ENCODE data around the gene ADARB1.

The ADARB1 gene

GRCh38 chr21:45141507-45141906 lies 67.1 kb downstream of the ADARB1 start:
- H3K4me1 ChIP-seq (ENCODE audit: control insufficient read depth, insufficient read depth, low read length), result no peaks in the 10 kb centered on the region
- H3K36me3 ChIP-seq (ENCODE audit: control insufficient read depth in 2 of 2, insufficient read depth in 1 of 2, low read length in 2 of 2), result no peaks in the 10 kb centered on the region
- no peaks in the 10 kb centered on the region for H3K9me3 ChIP-seq (ENCODE audit: control insufficient read depth, insufficient read depth, low read depth, low read length)
- POLR2A ChIA-PET, result interaction anchor here (1.0 kb wide), 1 partner anchor 146 kb away, joined by 4 read pairs; the partner anchor contains the start of gene POFUT2
- CTCF ChIA-PET, result interaction anchor here (0.6 to 8.0 kb wide), 28 partner anchors 12 to 679 kb away, joined by 3 to 333 read pairs (median 6); partner anchors contain the start of gene SLX9
- no peak overlapping the region for H3K4me3 ChIP-seq (ENCODE audit: low read depth, low read length)
- H3K27ac ChIP-seq (ENCODE audit: extremely low read depth, low read depth, low read length), result no peak overlapping the region
- no peak for TF ChIP-seq ZNF2 (tag by site-specific recombination; IDR thresholded peaks at IDR 0.05)
- 0 out of 2 replicates have a peak, but pooled peaks have one; percentile 11 for TF ChIP-seq SCRT2 (tag by site-specific recombination; IDR thresholded peaks at IDR 0.05)

DNA sequence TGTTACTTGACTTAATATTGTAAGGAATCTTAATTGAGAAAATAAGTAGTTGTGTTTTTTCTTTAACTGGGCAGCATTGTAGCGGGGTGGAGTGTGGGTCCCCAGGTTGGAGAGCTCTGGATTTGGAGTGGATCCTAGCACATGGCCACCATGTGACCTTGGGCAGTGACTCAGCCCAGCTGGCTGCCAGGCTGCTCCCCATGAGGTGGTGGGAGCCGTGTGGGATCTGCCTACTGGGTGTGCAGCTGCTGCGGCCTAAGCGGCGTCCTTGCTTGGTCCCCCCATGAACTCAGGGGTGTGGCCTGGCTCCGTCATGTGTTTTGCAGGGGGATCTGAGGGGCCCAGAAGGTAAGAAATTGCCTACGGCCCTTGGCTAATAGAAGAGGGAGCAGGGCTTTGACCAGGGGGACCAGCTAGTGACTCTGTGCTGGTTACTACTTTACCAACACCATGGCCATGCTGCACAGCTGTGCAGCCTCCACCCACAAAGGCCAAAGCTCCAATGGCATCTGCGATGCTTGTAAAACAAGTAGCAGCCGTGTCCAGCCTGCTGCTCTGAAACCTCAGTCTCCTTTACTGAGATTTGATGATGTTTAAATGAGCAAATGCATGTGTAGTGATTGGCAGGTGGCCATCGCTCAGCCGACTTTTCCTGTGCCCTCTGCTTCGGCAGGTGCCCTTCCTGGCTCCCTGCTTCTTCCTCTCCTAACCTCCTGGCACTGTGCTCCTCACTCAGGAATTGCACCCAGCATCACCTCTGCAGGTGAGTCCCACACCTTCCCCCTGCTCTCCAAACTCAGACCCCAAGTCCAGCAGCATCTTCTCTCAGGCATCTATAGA lies 68.3 kb downstream of the ADARB1 start:
- Histone ChIP-seq H3K27ac (ENCODE audit: extremely low read depth, low read depth, low read length) (no peak overlapping the region), H3K4me1 (ENCODE audit: control insufficient read depth, insufficient read depth, low read length) (no peaks in the 10 kb centered on the region), H3K4me3 (ENCODE audit: low read depth, low read length) (no peak overlapping the region), H3K9me3 (ENCODE audit: control insufficient read depth, insufficient read depth, low read depth, low read length) (no peaks in the 10 kb centered on the region), H3K36me3 (ENCODE audit: control insufficient read depth in 2 of 2, insufficient read depth in 1 of 2, low read length in 2 of 2) (no peaks in the 10 kb centered on the region)
- CTCF ChIA-PET, result interaction anchor here (0.9 to 8.0 kb wide), 8 partner anchors 14 to 298 kb away, joined by 3 to 333 read pairs (median 22); partner anchors contain the start of gene SLX9
- POLR2A ChIA-PET, result interaction anchor here (1.0 kb wide), 1 partner anchor 145 kb away, joined by 4 read pairs; the partner anchor contains the start of gene POFUT2
- TF ChIP-seq ZFHX2 (tag by site-specific recombination; conservative IDR thresholded peaks at IDR 0.05), result peak; percentile 20; the same call in 1 of the 2 replicates
- TF ChIP-seq ZNF830 (tag by site-specific recombination; IDR thresholded peaks at IDR 0.05; ENCODE audit: low read depth), result no peak
- TF ChIP-seq PRDM4 (tag by site-specific recombination; IDR thresholded peaks at IDR 0.05), result no peak
- peak; percentile 27; the same call in 1 of the 2 replicates for TF ChIP-seq GLIS2 (tag by site-specific recombination; IDR thresholded peaks at IDR 0.05)
- peak; percentile 60 for TF ChIP-seq ZIC2 (tag by site-specific recombination; IDR thresholded peaks at IDR 0.05)
- peak; percentile 84 for TF ChIP-seq GLIS1 (tag by site-specific recombination; IDR thresholded peaks at IDR 0.05)
- TF ChIP-seq ZBTB17 (tag by site-specific recombination; IDR thresholded peaks at IDR 0.05), result no peak
- no peak for TF ChIP-seq ZNF76 (tag by site-specific recombination; IDR thresholded peaks at IDR 0.05; ENCODE audit: borderline replicate concordance, low read depth)

DNA sequence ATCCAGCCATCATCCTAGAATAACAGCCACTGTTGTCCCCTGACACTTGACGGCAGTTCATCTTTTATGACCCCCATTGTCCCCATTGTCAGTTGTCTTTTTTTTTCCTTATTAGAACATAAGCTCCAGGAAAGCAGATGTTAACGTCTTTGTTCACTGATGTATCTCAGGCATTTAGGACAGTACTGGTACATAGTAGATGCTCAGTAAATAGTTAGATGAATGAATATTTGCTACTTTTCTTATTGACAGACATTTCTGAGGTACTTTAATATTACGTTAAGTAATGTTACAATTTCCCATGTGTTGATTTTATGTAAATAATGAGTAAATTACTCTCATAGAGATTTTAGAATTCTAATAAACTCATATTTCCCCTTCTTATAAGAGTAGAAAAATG lies 69.5 kb downstream of the ADARB1 start:
- TF ChIP-seq, protein P1, sequence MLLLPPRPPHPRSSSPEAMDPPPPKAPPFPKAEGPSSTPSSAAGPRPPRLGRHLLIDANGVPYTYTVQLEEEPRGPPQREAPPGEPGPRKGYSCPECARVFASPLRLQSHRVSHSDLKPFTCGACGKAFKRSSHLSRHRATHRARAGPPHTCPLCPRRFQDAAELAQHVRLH (tag by site-specific recombination; IDR thresholded peaks at IDR 0.05), result no peak
- no peak for TF ChIP-seq KLF9 (tag by site-specific recombination; IDR thresholded peaks at IDR 0.05; ENCODE audit: low read depth)
- TF ChIP-seq ZNF664 (tag by site-specific recombination; IDR thresholded peaks at IDR 0.05), result peak; percentile 92
- no peak for TF ChIP-seq ZNF529 (tag by site-specific recombination; IDR thresholded peaks at IDR 0.05; ENCODE audit: insufficient replicate concordance)
- TF ChIP-seq ZSCAN30 (tag by site-specific recombination; IDR thresholded peaks at IDR 0.05), result no peak
- TF ChIP-seq ZNF214 (tag by site-specific recombination; IDR thresholded peaks at IDR 0.05; ENCODE audit: borderline replicate concordance), result no peak
- no peak overlapping the region for H3K27ac ChIP-seq (ENCODE audit: extremely low read depth, low read depth, low read length)
- H3K36me3 ChIP-seq (ENCODE audit: control insufficient read depth in 2 of 2, insufficient read depth in 1 of 2, low read length in 2 of 2), result no peaks in the 10 kb centered on the region
- no peaks in the 10 kb centered on the region for H3K4me1 ChIP-seq (ENCODE audit: control insufficient read depth, insufficient read depth, low read length)
- ChIA-PET POLR2A (no interaction called here), CTCF (interaction anchor here (0.7 to 1.1 kb wide), 4 partner anchors 165 to 296 kb away, joined by 3 to 5 read pairs (median 3); no protein-coding TSS in a partner anchor)
- no peaks in the 10 kb centered on the region for H3K9me3 ChIP-seq (ENCODE audit: control insufficient read depth, insufficient read depth, low read depth, low read length)
- H3K4me3 ChIP-seq (ENCODE audit: low read depth, low read length), result no peak overlapping the region
